Activated naive CD4-positive, alpha-beta T cell treated with anti-CD3 and anti-CD28 coated beads for 36 hours (primary cell): ENCODE data around the gene SAPCD1. TPM values are rescaled to one million over a fixed set of nuclear protein-coding genes. Genes with fewer than 3 reads are reported as not detected.
"Not testable (repeated sequence)": the region's sequence is repeated elsewhere in the genome, so short reads cannot be mapped to it uniquely, and the experiment has no call there.

ENCODE experiments used
- CTCF ChIA-PET: fragments of 350-600 bp; sonication (Branson Sonifier 250); formaldehyde crosslinking; loops from one replicate; lab custom pipeline; 2021; ENCODE audit warnings: antibody characterized with exemption; lab: Charles Lee
- DNase-seq: peaks from one replicate; pipeline ENCODE4 v3.0.0-alpha.2; 2020
- H3K27ac Mint-ChIP-seq: one replicate; pipeline ENCODE4 v1.8.0; 2021; ENCODE audit warnings: mild to moderate bottlenecking, mixed read lengths
- H3K27me3 Mint-ChIP-seq: one replicate; pipeline ENCODE4 v1.8.0; 2021; ENCODE audit warnings: low read depth, mixed read lengths
- H3K36me3 Mint-ChIP-seq: one replicate; pipeline ENCODE4 v1.8.0; 2021; ENCODE audit warnings: low read depth, mixed read lengths
- H3K4me1 Mint-ChIP-seq: one replicate; pipeline ENCODE4 v1.8.0; 2021; ENCODE audit warnings: low read depth, mixed read lengths
- H3K4me3 Mint-ChIP-seq: one replicate; pipeline ENCODE4 v1.8.0; 2021; ENCODE audit warnings: mild to moderate bottlenecking, moderate library complexity, mixed read lengths
- H3K9me3 Mint-ChIP-seq: one replicate; pipeline ENCODE4 v1.8.0; 2021; ENCODE audit warnings: mixed read lengths
- intact Hi-C: fragments of 100-400 bp; cut with micrococcal nuclease; formaldehyde crosslinking; loops from one replicate; pipeline ENCODE4 v1.15.1; 2023
- total RNA-seq, 2 experiments: library from RNA; stranded (reverse); gene quantifications; one replicate each; pipeline ENCODE4 v1.2.3, GENCODE V29; 2021

SAPCD1 gene
- total RNA-seq, 2 experiments from 2014 or later, result 9.8 to 10.5 TPM

DNA sequence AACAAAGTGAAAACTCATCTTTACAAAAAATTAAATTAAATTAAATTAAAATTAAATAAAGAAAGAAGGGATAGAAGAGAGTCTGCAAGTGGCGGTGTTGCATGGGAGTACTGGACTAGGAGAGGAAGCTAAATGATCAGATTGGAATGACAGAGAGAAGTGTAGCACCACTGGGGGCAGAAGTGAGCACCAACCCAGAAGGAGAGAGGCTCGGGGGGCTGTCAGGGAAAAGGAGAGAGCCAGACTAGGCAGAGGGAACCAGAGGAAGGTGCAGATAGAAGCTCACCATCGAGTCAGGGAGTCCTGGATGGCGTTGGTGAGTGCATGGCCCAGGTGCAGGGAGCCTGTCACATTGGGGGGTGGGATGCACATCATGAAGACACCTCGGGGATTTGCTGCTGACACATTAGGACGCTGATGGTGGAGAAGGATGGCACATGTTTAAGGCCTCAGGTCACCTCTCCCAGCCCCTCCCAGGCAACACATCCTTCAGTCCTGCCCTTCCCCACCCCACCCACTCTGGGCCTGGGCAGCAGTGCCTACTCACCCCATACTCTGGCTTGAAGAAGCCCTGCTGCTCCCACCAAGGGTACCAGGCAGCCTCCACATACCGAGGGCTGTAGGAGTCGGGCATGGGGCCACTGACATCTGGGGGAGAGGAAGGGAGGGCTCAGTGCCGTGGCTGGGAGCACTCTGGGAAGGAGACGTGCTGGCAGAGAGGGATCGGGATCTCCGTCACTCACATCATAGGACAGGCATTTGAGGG, 29.1 kb downstream of the SAPCD1 start:
- no peak overlapping the region for H3K27ac Mint-ChIP-seq
- peaks cover 30% of the 10 kb centered on the region for H3K36me3 Mint-ChIP-seq
- H3K9me3 Mint-ChIP-seq, result no peaks in the 10 kb centered on the region
- H3K27me3 Mint-ChIP-seq, result no peaks in the 10 kb centered on the region
- intact Hi-C loops, result no loop called here
- CTCF ChIA-PET, result interaction anchor here (0.9 to 2.9 kb wide), 10 partner anchors 14 to 125 kb away, joined by 3 to 15 read pairs (median 6); partner anchors contain the start of genes CSNK2B, LSM2, MSH5 and VWA7
- peak; percentile 52 for DNase-seq
- no peak overlapping the region for H3K4me3 Mint-ChIP-seq
- peaks cover 33% of the 10 kb centered on the region for H3K4me1 Mint-ChIP-seq

DNA sequence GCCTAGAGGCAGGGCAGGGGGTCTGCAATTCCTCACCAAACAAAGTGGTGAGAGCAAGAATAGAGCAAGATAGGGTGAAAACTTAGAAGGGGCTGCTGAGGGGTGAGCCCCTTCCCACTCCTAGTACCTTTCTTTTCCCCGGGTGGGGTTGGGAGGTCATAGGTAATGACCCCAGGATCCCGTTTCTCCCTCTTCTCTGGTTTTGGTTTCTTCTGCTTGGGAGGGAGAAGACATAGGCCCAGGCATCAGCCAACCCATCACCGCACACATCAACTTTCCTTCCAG, 29.6 kb downstream of the SAPCD1 start:
- Mint-ChIP-seq H3K27ac (no peak overlapping the region), H3K4me1 (peaks cover 35% of the 10 kb centered on the region), H3K9me3 (no peaks in the 10 kb centered on the region), H3K27me3 (no peaks in the 10 kb centered on the region), H3K36me3 (peaks cover 29% of the 10 kb centered on the region), H3K4me3 (no peak overlapping the region)
- DNase-seq, result no peak
- CTCF ChIA-PET, result interaction anchor here (1.5 to 2.9 kb wide), 5 partner anchors 14 to 52 kb away, joined by 6 to 15 read pairs (median 7); partner anchors contain the start of genes LSM2 and MSH5
- intact Hi-C loops, result no loop called here

DNA sequence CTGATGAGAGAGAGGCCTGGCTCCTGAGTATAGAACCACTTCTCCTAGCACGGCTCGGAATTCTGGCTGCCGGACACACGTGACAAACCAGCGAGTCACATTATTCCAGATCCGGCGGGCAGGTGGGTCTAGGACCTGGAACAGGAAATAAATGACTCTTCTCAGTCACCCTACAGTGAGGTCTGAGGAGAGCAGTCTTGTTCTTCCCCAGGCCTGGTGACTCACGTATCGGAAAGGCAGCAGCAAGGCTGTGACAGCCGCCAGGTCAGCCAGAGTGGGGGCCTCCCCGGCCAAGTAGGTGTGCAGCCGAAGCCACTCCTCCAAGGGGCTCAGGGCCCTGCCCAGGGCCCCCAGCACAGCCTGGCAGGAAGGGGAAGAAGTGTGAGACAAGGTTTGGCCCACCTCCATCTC, 30.3 kb downstream of the SAPCD1 start:
- no peaks in the 10 kb centered on the region for H3K27me3 Mint-ChIP-seq
- intact Hi-C loops, result no loop called here
- no peak overlapping the region for H3K4me3 Mint-ChIP-seq
- H3K9me3 Mint-ChIP-seq, result no peaks in the 10 kb centered on the region
- CTCF ChIA-PET, result interaction anchor here (2.0 to 2.9 kb wide), 4 partner anchors 13 to 38 kb away, joined by 6 to 15 read pairs (median 7); partner anchors contain the start of gene LSM2
- H3K36me3 Mint-ChIP-seq, result peaks cover 30% of the 10 kb centered on the region
- peaks cover 42% of the 10 kb centered on the region for H3K4me1 Mint-ChIP-seq
- H3K27ac Mint-ChIP-seq, result peak overlapping the region; percentile 57
- DNase-seq, result no peak

DNA sequence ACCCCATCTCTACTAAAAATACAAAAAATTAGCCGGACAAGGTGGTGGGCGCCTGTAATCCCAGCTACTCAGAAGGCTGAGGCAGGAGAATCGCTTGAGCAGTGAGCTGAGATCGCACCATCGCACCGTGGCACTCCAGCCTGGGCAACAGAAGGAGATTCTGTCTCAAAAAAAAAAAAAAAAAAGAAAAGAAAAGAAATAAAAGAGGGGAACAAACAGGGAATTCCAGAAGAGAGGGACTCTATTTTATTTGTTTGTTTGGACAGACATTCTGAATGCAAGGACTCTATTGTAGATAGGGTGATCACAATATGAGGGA, 31.4 kb downstream of the SAPCD1 start:
- peaks cover 32% of the 10 kb centered on the region for H3K36me3 Mint-ChIP-seq

DNA sequence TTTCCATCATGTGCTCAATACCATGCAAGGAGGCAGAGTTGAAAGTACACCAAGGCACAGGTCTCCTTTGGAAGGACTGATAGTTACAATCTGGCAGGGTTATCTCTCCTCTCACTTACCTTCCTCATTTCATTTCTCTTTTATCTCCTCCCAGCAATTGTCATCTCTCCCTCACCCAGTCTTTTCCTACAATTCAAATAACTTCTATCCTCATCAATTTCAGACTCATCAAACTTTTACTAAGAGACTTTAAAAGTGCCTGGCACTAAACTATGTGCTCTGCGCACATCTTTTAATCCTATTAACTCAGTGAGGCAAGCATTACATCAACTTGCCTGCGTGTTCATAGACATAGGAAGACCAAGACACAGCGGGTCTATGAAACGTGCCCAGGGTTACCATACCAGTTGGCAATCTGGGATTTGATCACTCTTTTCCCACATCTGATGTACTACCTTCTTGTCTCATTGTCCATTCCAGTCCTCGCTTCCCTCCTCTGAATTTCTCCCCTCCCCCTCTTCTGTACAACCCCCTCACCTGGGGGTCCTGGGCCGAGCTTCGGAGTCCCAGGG, 31.9 kb downstream of the SAPCD1 start:
- Mint-ChIP-seq H3K4me3 (peak overlapping the region; percentile 99), H3K4me1 (peaks cover 47% of the 10 kb centered on the region), H3K27me3 (no peaks in the 10 kb centered on the region), H3K9me3 (no peaks in the 10 kb centered on the region), H3K36me3 (peaks cover 28% of the 10 kb centered on the region), H3K27ac (peak overlapping the region; percentile 83)
- CTCF ChIA-PET, result interaction anchor here (1.2 kb wide), 1 partner anchor 33 kb away, joined by 3 read pairs; the partner anchor contains the start of gene HSPA1B
- intact Hi-C loops, result loop anchor here (2.0 kb wide), 2 partner anchors 66 to 68 kb away; partner anchors contain the start of genes DDAH2 and NEU1
- DNase-seq, result no peak

More for the DNA sequence above, 31.4 kb downstream of the SAPCD1 start:
- DNase-seq, H3K9me3 Mint-ChIP-seq, CTCF ChIA-PET, H3K27me3 Mint-ChIP-seq: not testable (repeated sequence)
- peaks cover 47% of the 10 kb centered on the region for H3K4me1 Mint-ChIP-seq
- H3K4me3 Mint-ChIP-seq, result peak overlapping the region; percentile 99
- peak overlapping the region; percentile 83 for H3K27ac Mint-ChIP-seq
- intact Hi-C loops, result loop anchor here (2.0 kb wide), 2 partner anchors 65 to 69 kb away; partner anchors contain the start of genes DDAH2 and NEU1

DNA sequence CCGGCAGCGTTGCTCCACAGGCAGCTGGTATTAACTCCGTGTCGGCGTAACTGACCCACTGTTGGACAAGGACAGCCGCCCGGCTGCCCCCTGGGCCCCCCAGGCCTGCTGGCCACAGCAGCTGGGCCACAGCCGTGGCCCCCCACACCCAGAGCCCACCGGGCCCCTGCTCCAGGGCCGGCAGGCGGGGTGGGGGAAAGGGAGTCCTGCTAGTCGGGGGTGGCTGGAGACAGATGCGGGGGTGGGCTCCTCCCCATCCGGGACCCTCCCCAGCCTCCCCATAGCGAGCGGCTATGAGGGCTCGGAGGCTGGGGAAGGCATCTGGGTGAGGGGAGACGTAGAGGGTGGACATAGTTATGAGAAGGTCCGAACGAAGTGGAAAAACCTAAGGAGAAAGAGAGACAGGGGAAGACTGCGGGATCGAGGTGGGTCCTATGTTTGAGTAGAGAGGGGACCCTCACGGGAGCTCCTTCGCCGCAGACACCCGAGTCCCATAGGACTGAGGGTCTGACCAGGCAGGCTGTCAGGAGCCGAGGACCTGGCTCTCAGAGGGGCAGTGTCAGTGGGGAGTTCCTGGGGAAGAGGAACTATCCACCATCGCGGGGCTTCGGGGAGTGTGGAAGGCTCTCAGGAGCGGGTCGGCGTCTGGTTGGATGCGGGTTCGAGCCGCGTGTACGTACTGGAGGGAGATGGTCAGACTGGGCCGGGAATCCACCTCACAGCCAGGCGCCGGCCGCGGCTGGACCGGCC, 32.6 kb downstream of the SAPCD1 start:
- no peak for DNase-seq
- Mint-ChIP-seq H3K27me3 (no peaks in the 10 kb centered on the region), H3K9me3 (no peaks in the 10 kb centered on the region), H3K36me3 (peaks cover 25% of the 10 kb centered on the region), H3K4me1 (peaks cover 45% of the 10 kb centered on the region), H3K27ac (peak overlapping the region; percentile 96), H3K4me3 (peak overlapping the region; percentile 99)
- CTCF ChIA-PET, result interaction anchor here (1.2 kb wide), 1 partner anchor 32 kb away, joined by 3 read pairs; the partner anchor contains the start of gene HSPA1B
- intact Hi-C loops, result loop anchor here (1.0 to 2.0 kb wide), 6 partner anchors 11 to 92 kb away; partner anchors contain the start of genes ABHD16A, DDAH2, LSM2 and NEU1

DNA sequence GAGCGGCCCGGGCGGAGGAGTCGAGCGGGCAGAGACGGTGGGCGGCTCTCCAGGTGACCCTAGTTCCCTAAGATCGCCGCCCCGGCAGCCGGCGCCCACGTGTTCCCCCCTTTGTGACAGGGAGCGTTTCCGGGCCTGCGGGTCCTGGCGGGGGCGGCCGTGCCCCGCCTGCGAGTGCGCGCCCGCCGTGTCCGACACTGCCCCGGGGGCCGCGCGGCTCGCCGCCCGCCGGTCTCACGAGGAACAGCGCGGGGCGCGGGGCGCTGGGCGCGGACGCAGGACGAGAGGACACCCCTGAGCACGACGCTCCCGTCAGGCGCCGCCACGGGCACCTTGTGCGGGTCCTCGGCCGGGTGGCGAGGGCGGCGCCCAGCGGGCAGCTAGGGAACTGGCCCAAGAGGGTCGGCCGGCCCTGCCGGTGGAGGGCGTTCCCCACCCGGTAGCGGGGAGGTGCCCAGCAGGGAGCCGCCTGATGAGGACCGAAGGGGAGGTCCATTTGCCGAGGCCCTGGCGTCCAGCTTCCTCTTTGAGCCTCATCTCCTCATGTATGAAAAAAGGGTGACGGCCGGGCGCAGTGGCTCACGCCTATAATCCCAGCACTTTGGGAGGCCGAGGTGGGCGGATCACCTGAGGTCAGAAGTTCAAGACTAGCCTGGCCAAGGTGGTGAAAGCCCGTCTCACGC, 33.3 kb downstream of the SAPCD1 start, which contains the start of gene VARS1:
VARS1 (minus strand) TSS at position 137 of the 683 bp plus-strand sequence. CDS start 535 bp downstream, outside the sequence.
- peaks cover 43% of the 10 kb centered on the region for H3K4me1 Mint-ChIP-seq
- peak within 1 kb of the TSS; percentile 99 for H3K4me3 Mint-ChIP-seq
- intact Hi-C loops, result loop anchor here (1.0 to 2.0 kb wide), 8 partner anchors 11 to 92 kb away; partner anchors contain the start of genes ABHD16A, DDAH2, LSM2 and NEU1
- peak within 1 kb of the TSS; percentile 96 for H3K27ac Mint-ChIP-seq
- CTCF ChIA-PET, result interaction anchor here (0.8 to 1.5 kb wide), 7 partner anchors 10 to 72 kb away, joined by 3 to 5 read pairs (median 4); partner anchors contain the start of genes DDAH2, HSPA1B and LSM2
- peaks cover 23% of the 10 kb centered on the region for H3K36me3 Mint-ChIP-seq
- no peaks in the 10 kb centered on the region for H3K27me3 Mint-ChIP-seq
- no peaks in the 10 kb centered on the region for H3K9me3 Mint-ChIP-seq
- DNase-seq, result peak; percentile 89

DNA sequence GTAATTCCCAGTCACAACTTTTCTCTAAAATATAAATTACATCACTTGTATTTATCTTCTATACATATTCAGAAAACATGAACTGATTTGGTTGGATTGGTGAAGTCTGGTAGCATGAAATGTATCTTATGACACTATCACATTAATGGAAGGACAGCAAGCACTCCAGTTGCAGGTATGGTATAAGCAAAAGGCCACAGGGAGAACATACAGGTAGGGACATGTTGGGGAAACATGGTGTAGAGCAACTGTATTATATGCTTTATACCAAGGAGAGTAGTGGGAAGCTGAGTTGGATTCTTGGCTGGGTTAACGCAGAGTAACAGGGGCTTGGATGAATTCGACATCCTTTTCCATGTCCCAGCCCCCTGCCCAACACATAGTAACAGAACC, 34.5 kb downstream of the SAPCD1 start:
- Mint-ChIP-seq H3K27me3 (no peaks in the 10 kb centered on the region), H3K36me3 (peaks cover 21% of the 10 kb centered on the region), H3K27ac (peak overlapping the region; percentile 63), H3K9me3 (no peaks in the 10 kb centered on the region), H3K4me1 (peaks cover 39% of the 10 kb centered on the region), H3K4me3 (no peak overlapping the region)
- CTCF ChIA-PET, result interaction anchor here (0.8 to 1.5 kb wide), 2 partner anchors 68 to 71 kb away, joined by 3 to 5 read pairs; partner anchors contain the start of gene DDAH2
- intact Hi-C loops, result loop anchor here (2.0 kb wide), 2 partner anchors 16 to 26 kb away; no protein-coding TSS in a partner anchor
- no peak for DNase-seq

DNA sequence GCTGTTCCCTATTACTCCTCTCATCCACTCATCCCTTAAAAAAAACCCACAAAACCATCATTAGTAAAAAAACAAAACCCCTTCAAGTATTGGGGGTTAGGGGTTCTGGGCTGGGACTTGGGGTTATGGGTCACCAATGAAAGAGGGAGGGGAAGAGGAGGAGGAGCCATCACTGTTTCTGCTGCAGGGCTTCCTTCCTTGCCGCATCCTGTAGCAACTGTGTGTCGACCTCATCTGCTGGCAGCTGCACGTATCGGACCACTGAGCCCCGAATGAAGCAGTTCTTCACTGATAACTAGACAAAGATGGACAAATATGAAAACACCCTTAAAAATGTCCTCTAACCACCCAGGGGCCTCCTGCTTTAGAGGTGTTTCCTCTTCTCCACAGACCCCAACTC, 35.1 kb downstream of the SAPCD1 start:
- H3K4me3 Mint-ChIP-seq, result no peak overlapping the region
- CTCF ChIA-PET, result no interaction called here

DNA sequence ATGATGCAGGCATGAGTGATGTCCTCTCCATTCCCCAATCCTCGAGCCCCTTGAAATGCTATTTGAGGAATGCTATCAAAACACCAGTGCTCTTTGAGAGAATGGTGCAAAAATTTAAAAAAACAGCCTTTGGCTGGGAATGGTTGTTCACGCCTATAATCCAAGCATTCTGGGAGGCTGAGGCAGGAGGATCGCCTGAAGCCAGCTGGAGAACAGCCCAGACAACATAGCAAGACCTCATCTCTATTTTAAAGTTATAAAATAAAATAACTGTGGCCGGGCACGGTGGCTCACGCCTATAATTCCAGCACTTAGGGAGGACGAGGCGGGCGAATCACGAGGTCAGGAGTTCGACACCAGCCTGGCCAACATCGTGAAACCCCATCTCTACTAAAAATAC, 37.3 kb downstream of the SAPCD1 start:
- H3K27ac Mint-ChIP-seq, result no peak overlapping the region
- CTCF ChIA-PET, result interaction anchor here (0.7 to 2.7 kb wide), 3 partner anchors 20 to 329 kb away, joined by 3 to 8 read pairs (median 4); no protein-coding TSS in a partner anchor
- H3K27me3 Mint-ChIP-seq, result no peaks in the 10 kb centered on the region
- peaks cover 21% of the 10 kb centered on the region for H3K4me1 Mint-ChIP-seq
- H3K4me3 Mint-ChIP-seq, result no peak overlapping the region
- peaks cover 21% of the 10 kb centered on the region for H3K36me3 Mint-ChIP-seq
- intact Hi-C loops, result no loop called here
- H3K9me3 Mint-ChIP-seq, result no peaks in the 10 kb centered on the region
- no peak for DNase-seq

More for the DNA sequence above, 35.1 kb downstream of the SAPCD1 start:
- Mint-ChIP-seq H3K4me1 (peaks cover 34% of the 10 kb centered on the region), H3K9me3 (no peaks in the 10 kb centered on the region), H3K36me3 (peaks cover 22% of the 10 kb centered on the region), H3K27me3 (no peaks in the 10 kb centered on the region), H3K27ac (peak overlapping the region; percentile 63)
- DNase-seq, result peak; percentile 49
- intact Hi-C loops, result loop anchor here (2.0 kb wide), 2 partner anchors 15 to 25 kb away; no protein-coding TSS in a partner anchor
